Measurements from ENCODE around the gene RFXAP.

RFXAP gene

GRCh38 chr13:36841391-36841790, 22.4 kb downstream of the RFXAP start:
- Histone ChIP-seq H3K27ac (ENCODE audit: poor library complexity, severe bottlenecking) (no peak overlapping the region), H3K27me3 (ENCODE audit: insufficient read depth, poor library complexity, severe bottlenecking) (no peaks in the 10 kb centered on the region), H3K36me3 (ENCODE audit: low read depth) (no peaks in the 10 kb centered on the region), H3K9me3 (ENCODE audit: severe bottlenecking) (no peaks in the 10 kb centered on the region), H3K4me1 (ENCODE audit: insufficient read depth, poor library complexity, severe bottlenecking) (no peaks in the 10 kb centered on the region), H3K4me3 (ENCODE audit: severe bottlenecking) (no peak overlapping the region)
- TF ChIP-seq, protein P1, sequence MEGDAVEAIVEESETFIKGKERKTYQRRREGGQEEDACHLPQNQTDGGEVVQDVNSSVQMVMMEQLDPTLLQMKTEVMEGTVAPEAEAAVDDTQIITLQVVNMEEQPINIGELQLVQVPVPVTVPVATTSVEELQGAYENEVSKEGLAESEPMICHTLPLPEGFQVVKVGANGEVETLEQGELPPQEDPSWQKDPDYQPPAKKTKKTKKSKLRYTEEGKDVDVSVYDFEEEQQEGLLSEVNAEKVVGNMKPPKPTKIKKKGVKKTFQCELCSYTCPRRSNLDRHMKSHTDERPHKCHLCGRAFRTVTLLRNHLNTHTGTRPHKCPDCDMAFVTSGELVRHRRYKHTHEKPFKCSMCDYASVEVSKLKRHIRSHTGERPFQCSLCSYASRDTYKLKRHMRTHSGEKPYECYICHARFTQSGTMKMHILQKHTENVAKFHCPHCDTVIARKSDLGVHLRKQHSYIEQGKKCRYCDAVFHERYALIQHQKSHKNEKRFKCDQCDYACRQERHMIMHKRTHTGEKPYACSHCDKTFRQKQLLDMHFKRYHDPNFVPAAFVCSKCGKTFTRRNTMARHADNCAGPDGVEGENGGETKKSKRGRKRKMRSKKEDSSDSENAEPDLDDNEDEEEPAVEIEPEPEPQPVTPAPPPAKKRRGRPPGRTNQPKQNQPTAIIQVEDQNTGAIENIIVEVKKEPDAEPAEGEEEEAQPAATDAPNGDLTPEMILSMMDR (IDR thresholded peaks at IDR 0.05; ENCODE audit: poor library complexity, severe bottlenecking) = no peak
- no peak for ATAC-seq (ENCODE audit: low read depth)
- DNase-seq (ENCODE audit: low spot score) = no peak

DNA sequence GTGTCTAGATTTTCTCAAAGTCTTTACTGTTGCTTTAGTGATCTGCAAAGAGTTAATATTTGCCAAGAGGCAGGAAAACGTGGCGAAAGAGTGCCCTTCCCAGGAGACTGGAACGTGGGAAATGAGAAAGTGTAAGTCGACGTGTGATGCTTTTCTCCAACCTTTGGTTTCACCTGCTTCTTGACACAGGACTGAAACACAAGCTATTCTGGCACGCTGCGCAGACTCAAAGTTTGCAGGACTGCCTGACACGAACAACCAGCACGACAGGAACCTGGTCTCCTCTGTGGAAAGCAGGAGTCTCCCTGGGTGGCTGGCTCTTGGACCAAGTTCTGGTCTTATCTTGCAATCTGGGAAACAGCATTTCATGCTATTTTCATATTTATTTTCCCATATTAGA, 28.6 kb downstream of the RFXAP start:
- H3K36me3 ChIP-seq (ENCODE audit: low read depth) = no peaks in the 10 kb centered on the region
- TF ChIP-seq, protein P1 (IDR thresholded peaks at IDR 0.05; ENCODE audit: poor library complexity, severe bottlenecking) = no peak
- DNase-seq (ENCODE audit: low spot score) = no peak
- no peak overlapping the region for H3K27ac ChIP-seq (ENCODE audit: poor library complexity, severe bottlenecking)
- no peaks in the 10 kb centered on the region for H3K9me3 ChIP-seq (ENCODE audit: severe bottlenecking)
- H3K4me3 ChIP-seq (ENCODE audit: severe bottlenecking) = no peak overlapping the region
- H3K27me3 ChIP-seq (ENCODE audit: insufficient read depth, poor library complexity, severe bottlenecking) = no peaks in the 10 kb centered on the region
- no peaks in the 10 kb centered on the region for H3K4me1 ChIP-seq (ENCODE audit: insufficient read depth, poor library complexity, severe bottlenecking)
- no peak for ATAC-seq (ENCODE audit: low read depth)

DNA sequence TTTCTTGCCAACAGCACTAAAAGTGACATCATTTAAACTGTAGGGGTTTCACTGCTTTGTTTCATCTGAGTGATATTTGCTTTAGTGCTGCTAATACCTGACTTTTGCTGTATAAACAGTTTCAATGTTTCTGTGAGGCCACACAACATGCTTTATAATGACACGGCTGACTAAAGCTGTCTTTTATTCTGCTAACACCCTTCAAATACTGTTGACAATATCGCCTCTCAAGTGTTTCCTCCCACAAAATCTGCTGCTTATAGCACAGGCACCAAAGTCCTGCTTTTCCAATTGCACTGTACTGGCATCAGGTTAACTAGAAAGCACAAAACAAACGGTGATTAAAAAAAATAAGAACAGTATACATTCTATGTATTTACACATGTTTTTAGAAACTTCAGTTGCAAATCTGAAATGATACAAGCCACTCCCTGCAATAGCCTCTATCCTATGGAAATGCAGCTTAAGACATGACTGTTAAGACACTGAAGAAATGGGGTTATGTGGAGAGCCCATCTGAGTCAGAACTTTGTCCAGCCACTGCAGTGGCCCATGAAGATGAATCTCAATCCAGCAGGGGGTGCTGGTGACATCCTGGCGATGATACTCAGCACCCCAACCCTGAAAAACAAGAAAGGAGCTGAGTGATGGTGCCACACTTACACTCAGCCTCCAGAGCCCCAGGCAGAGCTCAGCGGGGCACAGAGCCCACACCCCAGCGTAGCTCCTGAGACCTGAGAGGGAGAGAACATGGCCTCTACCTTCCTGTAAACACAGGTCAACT, 29.4 kb downstream of the RFXAP start:
- Histone ChIP-seq H3K4me3 (ENCODE audit: severe bottlenecking) (no peak overlapping the region), H3K36me3 (ENCODE audit: low read depth) (no peaks in the 10 kb centered on the region), H3K27me3 (ENCODE audit: insufficient read depth, poor library complexity, severe bottlenecking) (no peaks in the 10 kb centered on the region), H3K4me1 (ENCODE audit: insufficient read depth, poor library complexity, severe bottlenecking) (no peaks in the 10 kb centered on the region), H3K27ac (ENCODE audit: poor library complexity, severe bottlenecking) (no peak overlapping the region), H3K9me3 (ENCODE audit: severe bottlenecking) (no peaks in the 10 kb centered on the region)
- TF ChIP-seq, protein P1 (IDR thresholded peaks at IDR 0.05; ENCODE audit: poor library complexity, severe bottlenecking) = no peak
- no peak for ATAC-seq (ENCODE audit: low read depth)
- DNase-seq (ENCODE audit: low spot score) = no peak

- ATAC-seq (ENCODE audit: low read depth) = no peak
- no peaks in the 10 kb centered on the region for H3K4me1 ChIP-seq (ENCODE audit: insufficient read depth, poor library complexity, severe bottlenecking)
- no peak for DNase-seq (ENCODE audit: low spot score)
- TF ChIP-seq, protein P1 (IDR thresholded peaks at IDR 0.05; ENCODE audit: poor library complexity, severe bottlenecking) = no peak
- no peak overlapping the region for H3K4me3 ChIP-seq (ENCODE audit: severe bottlenecking)
- H3K27ac ChIP-seq (ENCODE audit: poor library complexity, severe bottlenecking) = no peak overlapping the region
- no peaks in the 10 kb centered on the region for H3K27me3 ChIP-seq (ENCODE audit: insufficient read depth, poor library complexity, severe bottlenecking)
- no peaks in the 10 kb centered on the region for H3K9me3 ChIP-seq (ENCODE audit: severe bottlenecking)
- H3K36me3 ChIP-seq (ENCODE audit: low read depth) = no peaks in the 10 kb centered on the region
These were observed 31.9 kb downstream of the RFXAP start for GRCh38 chr13:36850790-36851438.

DNA sequence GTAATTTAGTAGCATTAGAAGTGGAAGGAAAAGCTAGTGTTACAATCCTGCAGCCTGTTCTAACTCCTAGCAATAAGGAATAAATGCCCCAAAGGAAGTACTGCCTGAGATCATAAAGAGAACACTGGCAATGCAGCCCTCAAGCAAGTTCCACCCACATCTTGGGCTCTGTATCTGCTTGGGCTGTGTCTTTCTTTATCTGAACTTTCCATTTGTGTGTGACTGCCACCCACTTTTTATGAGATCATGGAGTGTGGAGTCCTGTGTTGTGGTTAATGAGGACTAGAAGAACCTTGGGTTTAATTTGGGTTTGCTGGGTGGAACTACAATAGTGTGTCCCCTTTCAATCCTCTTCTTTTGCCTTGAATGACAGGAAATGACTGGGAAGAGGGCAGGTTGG, 38.2 kb downstream of the RFXAP start:
- no peaks in the 10 kb centered on the region for H3K9me3 ChIP-seq (ENCODE audit: severe bottlenecking)
- no peaks in the 10 kb centered on the region for H3K36me3 ChIP-seq (ENCODE audit: low read depth)
- DNase-seq (ENCODE audit: low spot score) (no peak), ATAC-seq (ENCODE audit: low read depth) (no peak)
- no peak overlapping the region for H3K27ac ChIP-seq (ENCODE audit: poor library complexity, severe bottlenecking)
- H3K4me1 ChIP-seq (ENCODE audit: insufficient read depth, poor library complexity, severe bottlenecking) = no peaks in the 10 kb centered on the region
- H3K27me3 ChIP-seq (ENCODE audit: insufficient read depth, poor library complexity, severe bottlenecking) = no peaks in the 10 kb centered on the region
- TF ChIP-seq, protein P1 (IDR thresholded peaks at IDR 0.05; ENCODE audit: poor library complexity, severe bottlenecking) = no peak
- H3K4me3 ChIP-seq (ENCODE audit: severe bottlenecking) = no peak overlapping the region

All from RWPE2 (cell line).